Effector memory CD4-positive, alpha-beta T cell (primary cell): Measurements from ENCODE around the gene KRT2.

ENCODE experiments used
- DNase-seq, 3 donors: peaks; one replicate each; pipeline ENCODE4 v3.0.0-alpha.2; 2020
- H3K27ac ChIP-seq: 2 replicates; pipeline ENCODE4 v1.7.0; 2013; ENCODE audit warnings: mild to moderate bottlenecking, low read length, moderate library complexity; ENCODE audit not compliant: insufficient read depth, poor library complexity, severe bottlenecking
- H3K27me3 ChIP-seq: replicated peaks from 2 replicates; pipeline ENCODE4 v1.7.0; 2013; ENCODE audit warnings: mild to moderate bottlenecking, low read length; ENCODE audit not compliant: insufficient read depth, control insufficient read depth, poor library complexity, severe bottlenecking
- H3K36me3 ChIP-seq: 2 replicates; pipeline ENCODE4 v1.7.0; 2013; ENCODE audit warnings: mild to moderate bottlenecking, low read length, moderate library complexity; ENCODE audit not compliant: control insufficient read depth, insufficient read depth
- H3K4me1 ChIP-seq: 2 replicates; pipeline ENCODE4 v1.7.0; 2013; ENCODE audit warnings: low read length, mild to moderate bottlenecking; ENCODE audit not compliant: control insufficient read depth, insufficient read depth, poor library complexity, severe bottlenecking
- H3K4me3 ChIP-seq: 2 replicates; pipeline ENCODE4 v1.7.0; 2013; ENCODE audit warnings: low read length, low read depth, mild to moderate bottlenecking; ENCODE audit not compliant: insufficient read depth, poor library complexity, severe bottlenecking
- H3K9me3 ChIP-seq: 2 replicates; pipeline ENCODE4 v1.7.0; 2013; ENCODE audit warnings: mild to moderate bottlenecking, low read length, moderate library complexity; ENCODE audit not compliant: control insufficient read depth

The KRT2 gene

DNA sequence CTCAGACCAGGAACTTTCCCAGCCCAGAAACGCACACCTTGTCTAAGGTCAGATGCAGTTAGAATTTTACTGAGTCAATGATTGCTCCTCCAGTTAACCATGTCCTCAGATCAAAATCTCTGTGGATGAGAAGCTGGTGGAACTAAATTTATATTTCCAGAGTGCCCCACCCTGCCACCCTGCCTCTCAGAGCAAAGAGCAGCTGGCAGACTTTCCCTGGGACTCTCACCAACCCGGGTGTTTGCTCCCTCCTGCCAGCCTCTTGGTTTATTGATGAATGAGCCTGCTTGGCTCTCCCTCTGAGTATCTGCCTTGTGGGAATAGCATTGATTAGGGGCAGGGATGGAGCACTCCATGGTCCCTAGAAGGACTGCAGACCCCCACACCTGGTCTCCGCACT lies 34.1 kb upstream of the KRT2 start:
- Histone ChIP-seq H3K4me3 (no peak overlapping the region), H3K27me3 (no peaks in the 10 kb centered on the region), H3K27ac (no peak overlapping the region), H3K4me1 (peaks cover 5% of the 10 kb centered on the region), H3K36me3 (no peaks in the 10 kb centered on the region), H3K9me3 (no peaks in the 10 kb centered on the region)
- no peak for DNase-seq

DNA sequence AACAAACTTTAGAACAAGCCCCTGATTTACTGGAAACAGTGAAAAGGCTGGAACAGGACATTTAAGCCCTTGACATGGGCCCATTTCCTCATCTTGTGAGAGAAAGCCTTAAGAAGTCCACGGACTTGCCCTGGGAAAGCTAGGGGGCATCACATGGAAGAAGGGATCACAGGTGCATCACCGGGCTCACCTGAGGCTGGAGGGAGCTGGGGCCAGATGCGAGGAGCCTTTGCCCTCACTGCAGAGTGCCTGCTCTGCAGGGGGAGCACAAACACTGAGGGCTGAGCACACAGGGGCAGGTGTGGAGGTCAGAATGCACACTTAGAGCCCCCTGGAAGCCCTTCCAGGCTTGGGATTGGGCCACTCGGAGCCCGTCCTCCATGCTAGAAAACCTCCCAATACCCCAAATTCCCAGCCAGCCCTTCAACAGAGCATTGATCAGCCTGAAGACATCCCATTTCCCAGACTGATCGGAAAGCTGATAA lies 33.4 kb upstream of the KRT2 start:
- H3K9me3 ChIP-seq: no peaks in the 10 kb centered on the region
- no peak for DNase-seq
- H3K4me3 ChIP-seq: no peak overlapping the region
- H3K4me1 ChIP-seq: peaks cover under 1% of the 10 kb centered on the region
- no peaks in the 10 kb centered on the region for H3K36me3 ChIP-seq
- H3K27ac ChIP-seq: no peak overlapping the region
- H3K27me3 ChIP-seq: no peaks in the 10 kb centered on the region

DNA sequence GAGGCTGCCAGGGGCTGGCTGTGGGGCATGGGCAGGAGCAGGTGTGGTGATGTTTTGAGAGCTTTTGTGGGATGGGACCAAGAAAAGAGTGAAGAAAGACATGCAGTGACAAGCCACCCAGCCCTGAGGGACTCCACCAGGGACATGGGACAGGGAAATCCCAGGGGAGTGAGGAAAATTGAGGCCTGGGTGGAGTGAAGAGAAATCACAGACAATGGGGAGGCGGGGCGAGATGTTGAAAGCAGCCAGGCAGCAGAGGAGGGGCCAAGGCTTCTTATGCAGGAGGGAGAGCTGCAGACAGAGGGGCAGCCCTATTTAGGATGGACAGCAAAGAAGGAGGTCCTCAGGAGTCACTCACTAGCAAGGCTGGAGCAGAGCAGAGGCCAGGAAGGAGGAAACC lies 32.4 kb upstream of the KRT2 start:
- Histone ChIP-seq H3K27ac (no peak overlapping the region), H3K4me1 (no peaks in the 10 kb centered on the region), H3K4me3 (no peak overlapping the region), H3K27me3 (no peaks in the 10 kb centered on the region), H3K36me3 (no peaks in the 10 kb centered on the region), H3K9me3 (no peaks in the 10 kb centered on the region)
- no peak for DNase-seq

DNA sequence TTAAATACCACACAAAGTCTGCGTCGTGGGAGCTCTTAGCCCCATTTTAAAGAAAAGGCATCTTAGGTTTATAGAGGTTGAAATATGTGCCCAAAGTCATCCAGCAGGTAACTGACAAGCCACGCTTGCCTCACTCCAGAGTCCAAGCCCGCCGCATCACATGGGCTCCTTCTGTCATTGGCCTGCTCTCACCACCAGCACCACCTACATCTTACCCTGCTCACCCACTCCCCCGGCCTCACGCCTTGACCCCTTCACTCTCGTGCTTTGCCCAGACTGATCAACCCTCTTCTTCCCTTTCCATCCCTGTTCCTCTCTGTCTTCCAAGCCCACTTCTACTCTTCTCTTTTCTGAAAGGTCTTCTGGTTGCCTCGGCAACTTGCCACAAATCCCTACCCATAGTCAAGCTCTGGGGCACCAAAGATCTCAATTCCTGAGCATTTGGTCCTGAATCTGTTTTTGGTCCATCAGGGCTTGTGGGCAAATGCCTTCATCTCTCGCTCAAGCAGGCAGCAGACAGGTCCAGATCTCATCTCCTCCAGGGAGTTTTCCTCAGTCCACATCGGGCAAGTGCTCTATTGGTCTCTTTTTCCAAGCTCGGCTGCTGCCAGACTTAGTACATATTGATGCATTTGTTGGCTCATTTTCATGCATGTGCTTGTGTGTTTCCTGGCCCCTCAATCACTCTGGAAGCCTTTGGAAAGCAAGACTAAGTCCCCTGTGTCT lies 31.7 kb upstream of the KRT2 start:
- no peaks in the 10 kb centered on the region for H3K9me3 ChIP-seq
- no peak for DNase-seq
- H3K36me3 ChIP-seq: no peaks in the 10 kb centered on the region
- H3K4me1 ChIP-seq: no peaks in the 10 kb centered on the region
- no peak overlapping the region for H3K27ac ChIP-seq
- no peak overlapping the region for H3K4me3 ChIP-seq
- H3K27me3 ChIP-seq: no peaks in the 10 kb centered on the region

DNA sequence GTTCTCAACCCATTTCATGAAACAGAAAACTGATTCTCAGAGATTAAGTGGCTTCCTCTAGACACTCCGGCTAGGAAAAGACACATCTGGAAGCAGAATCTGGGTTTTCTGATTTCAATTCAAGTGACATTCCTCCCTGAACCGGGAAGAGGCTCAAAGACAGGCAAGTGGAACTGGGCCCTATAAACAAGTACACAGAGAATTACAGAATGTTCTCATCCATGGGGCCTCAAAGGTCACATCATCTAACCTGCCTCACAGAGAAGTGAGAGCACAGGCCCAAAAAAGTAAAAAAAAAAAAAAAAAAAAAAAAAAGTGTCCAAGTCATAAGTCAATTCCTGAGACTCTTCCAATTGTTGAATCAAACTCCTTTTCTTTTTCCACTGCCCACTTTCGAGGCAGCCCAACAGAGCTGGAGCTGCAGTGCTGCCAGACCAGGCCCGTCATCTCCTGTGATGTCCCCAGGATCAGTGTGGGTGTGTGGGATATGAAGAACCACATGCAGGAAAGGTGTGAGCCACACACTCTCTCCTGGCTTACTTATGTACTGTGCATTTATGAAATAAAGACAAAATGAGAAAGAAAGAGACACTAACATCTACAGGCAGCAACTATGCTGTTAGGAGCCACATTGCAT lies 31.0 kb upstream of the KRT2 start:
- H3K4me1 ChIP-seq: no peaks in the 10 kb centered on the region
- no peak for DNase-seq
- no peak overlapping the region for H3K27ac ChIP-seq
- no peaks in the 10 kb centered on the region for H3K36me3 ChIP-seq
- H3K27me3 ChIP-seq: no peaks in the 10 kb centered on the region
- H3K9me3 ChIP-seq: no peaks in the 10 kb centered on the region
- H3K4me3 ChIP-seq: no peak overlapping the region

DNA sequence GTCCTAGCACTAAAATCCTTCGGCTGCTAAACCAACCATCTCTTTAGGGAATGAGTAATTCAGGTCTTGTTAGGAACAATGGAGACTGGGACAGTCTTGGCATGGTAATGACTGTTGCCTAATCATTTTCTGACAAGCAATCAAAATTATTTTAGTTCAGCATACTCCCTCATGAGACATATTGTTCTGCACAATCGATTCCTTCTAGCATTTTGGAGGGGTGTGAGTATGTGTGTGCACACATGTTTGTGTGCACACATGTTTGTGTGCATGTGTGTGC lies 30.3 kb upstream of the KRT2 start:
- Histone ChIP-seq H3K27me3 (no peaks in the 10 kb centered on the region), H3K4me3 (no peak overlapping the region)
- DNase-seq: no peak

DNA sequence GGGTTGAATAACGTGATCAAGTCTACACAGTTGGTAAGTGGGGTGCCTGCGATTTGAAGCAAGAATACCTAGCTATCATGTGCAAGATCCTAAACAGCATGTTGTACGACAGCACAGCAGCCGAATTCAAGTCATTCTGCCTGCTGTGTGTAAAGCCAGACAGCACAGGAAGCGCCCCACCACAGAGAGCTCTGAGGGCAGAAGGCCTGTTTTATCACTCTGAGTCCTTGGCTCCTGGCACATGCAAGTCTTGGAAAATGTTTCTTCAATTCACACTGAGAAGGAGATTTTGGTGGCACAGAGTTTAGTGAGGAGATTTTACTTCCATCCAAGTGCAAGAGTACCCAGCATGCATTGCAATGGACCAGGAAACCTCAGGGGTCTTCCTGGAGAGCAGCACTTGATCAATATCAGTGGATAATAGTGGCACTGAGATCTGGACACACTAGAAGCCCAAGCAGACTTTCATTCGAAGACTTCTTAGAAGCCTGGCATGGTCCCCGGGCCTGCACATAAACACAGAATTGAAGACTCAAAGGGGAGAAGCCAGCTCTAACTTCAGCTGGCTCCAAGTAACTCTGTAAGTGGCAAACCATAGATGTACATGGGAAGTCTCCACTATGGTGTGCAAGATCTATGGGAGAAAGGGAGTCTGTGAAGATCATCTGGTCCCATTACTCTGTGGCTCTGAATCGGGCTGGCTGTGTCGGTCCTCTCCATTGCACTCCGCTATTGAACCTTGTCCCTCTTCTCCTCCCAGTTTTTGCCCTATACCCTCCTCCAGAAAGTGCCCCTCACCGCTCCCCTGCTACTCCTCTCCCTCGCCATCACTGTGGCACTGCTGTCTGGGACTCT lies 29.7 kb upstream of the KRT2 start:
- no peaks in the 10 kb centered on the region for H3K9me3 ChIP-seq
- H3K4me3 ChIP-seq: no peak overlapping the region
- DNase-seq: no peak
- no peaks in the 10 kb centered on the region for H3K4me1 ChIP-seq
- no peak overlapping the region for H3K27ac ChIP-seq
- no peaks in the 10 kb centered on the region for H3K36me3 ChIP-seq
- H3K27me3 ChIP-seq: no peaks in the 10 kb centered on the region

More for the DNA sequence above, 30.3 kb upstream of the KRT2 start:
- H3K4me1 ChIP-seq: no peaks in the 10 kb centered on the region
- H3K9me3 ChIP-seq: no peaks in the 10 kb centered on the region
- no peak overlapping the region for H3K27ac ChIP-seq
- H3K36me3 ChIP-seq: no peaks in the 10 kb centered on the region

DNA sequence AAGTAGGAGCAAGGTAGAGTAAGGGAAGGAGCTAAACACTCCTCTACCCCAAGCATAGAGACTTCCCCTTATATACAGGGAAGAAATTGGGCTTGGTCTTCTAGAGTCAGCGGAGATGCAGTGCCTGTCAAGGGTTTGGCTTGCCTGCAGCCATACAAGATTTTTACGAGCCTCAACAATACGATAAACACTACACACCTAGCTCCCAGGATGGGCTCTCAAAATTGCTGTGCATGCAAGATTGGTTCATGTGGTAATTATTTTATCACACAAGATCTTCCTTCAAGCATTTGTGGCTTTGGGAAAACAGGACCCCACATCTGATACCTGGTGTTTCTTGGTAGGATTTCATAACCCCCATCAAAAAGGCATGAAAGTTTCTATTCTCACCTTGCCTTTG lies 28.4 kb upstream of the KRT2 start, which contains the start of gene KRT1:
Gene KRT1, minus strand, starts transcription at position 45 of the 400 bp plus-strand sequence. CDS start 59 bp downstream, outside the sequence.
- Histone ChIP-seq H3K36me3 (no peaks in the 10 kb centered on the region), H3K4me1 (no peaks in the 10 kb centered on the region), H3K9me3 (no peaks in the 10 kb centered on the region), H3K27ac (no peak within 1 kb of the TSS), H3K27me3 (no peaks in the 10 kb centered on the region), H3K4me3 (no peak within 1 kb of the TSS)
- no peak for DNase-seq

DNA sequence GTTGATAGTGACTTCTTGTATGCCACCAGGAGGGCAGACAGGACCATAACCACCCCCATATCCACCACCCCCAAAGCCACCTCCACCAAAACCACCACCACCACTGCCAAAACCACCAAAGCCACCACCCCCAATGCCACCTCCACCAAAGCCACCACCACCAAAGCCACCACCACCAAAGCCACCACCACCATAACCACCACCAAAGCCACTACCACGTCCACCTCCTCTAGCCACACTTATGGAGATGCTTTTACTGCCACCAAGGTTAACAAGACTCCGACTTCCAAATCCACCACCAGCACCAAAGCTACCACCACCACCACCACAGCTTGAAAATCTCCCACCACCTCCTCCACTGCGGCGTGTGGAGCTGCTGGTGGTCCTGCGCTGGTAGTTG lies 27.9 kb upstream of the KRT2 start:
- Histone ChIP-seq H3K36me3 (no peaks in the 10 kb centered on the region), H3K27ac (no peak overlapping the region), H3K27me3 (no peaks in the 10 kb centered on the region), H3K4me3 (no peak overlapping the region), H3K9me3 (no peaks in the 10 kb centered on the region), H3K4me1 (no peaks in the 10 kb centered on the region)
- DNase-seq: no peak

DNA sequence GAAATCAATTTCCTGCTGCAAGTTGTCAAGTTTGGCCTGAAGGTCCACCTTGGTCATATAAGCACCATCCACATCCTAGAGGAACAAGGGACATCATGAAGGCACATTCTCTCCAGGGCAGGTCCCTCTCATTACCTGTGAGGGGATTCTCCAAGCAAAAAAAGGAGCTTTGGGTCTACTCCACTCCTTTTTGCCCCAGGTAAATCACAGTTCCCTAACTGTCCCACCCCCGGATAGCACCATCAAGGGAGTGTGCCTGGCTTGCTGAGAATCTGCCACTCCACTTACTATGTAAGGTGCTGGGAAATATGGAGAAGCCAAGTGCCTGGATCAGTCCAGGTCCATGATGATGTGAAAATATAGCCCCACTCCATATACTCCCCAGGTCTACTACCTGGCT lies 25.7 kb upstream of the KRT2 start:
- no peaks in the 10 kb centered on the region for H3K9me3 ChIP-seq
- no peak for DNase-seq
- no peaks in the 10 kb centered on the region for H3K36me3 ChIP-seq
- no peaks in the 10 kb centered on the region for H3K4me1 ChIP-seq
- H3K27me3 ChIP-seq: no peaks in the 10 kb centered on the region
- H3K4me3 ChIP-seq: no peak overlapping the region
- no peak overlapping the region for H3K27ac ChIP-seq
